Measurements from ENCODE around the gene PTPRM.

GRCh38 chr18:7593218-7593819 lies 26.2 kb downstream of the PTPRM start:
- TF ChIP-seq CTCF (IDR thresholded peaks at IDR 0.05) (no peak), EZH2 (IDR thresholded peaks at IDR 0.05) (no peak)

Data from neural progenitor cell (in vitro differentiated cells).